NCI-H187 (cell line): ENCODE results near the gene ELL2.
"Not testable (repeated sequence)": the region's sequence is repeated elsewhere in the genome, so short reads cannot be mapped to it uniquely, and the experiment has no call there.

Experiments used
- DNase-seq, 2 experiments: peaks; one replicate each; lab custom pipeline; 2025; lab: John Stamatoyannopoulos, UW

ELL2 gene

DNA sequence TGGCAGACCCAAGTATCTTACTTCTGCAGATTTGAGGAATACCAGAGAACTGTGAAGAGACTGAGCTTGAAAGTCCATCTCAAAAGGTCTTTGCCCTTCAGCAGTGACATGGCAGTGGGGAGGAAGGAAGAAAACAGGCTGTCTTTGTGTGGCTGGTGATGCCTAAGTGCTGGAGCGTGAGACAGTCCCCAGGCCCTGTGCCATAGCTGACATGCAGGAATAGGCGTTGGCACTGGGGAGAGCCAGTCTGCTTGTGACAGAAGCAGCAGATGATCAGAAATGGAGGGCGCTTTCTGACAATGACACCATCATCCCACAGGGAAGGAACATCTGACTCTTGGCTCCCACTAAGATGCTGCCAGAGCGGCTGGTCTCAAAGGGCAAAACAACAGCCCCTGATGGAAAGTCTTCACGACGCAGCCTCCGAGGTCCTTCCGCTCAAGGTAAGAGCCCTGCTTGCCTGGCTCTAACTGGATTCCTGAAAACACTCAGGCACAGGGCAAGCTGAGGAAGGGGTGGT lies 123.6 kb downstream of the ELL2 start:
- DNase-seq, result no peak

DNA sequence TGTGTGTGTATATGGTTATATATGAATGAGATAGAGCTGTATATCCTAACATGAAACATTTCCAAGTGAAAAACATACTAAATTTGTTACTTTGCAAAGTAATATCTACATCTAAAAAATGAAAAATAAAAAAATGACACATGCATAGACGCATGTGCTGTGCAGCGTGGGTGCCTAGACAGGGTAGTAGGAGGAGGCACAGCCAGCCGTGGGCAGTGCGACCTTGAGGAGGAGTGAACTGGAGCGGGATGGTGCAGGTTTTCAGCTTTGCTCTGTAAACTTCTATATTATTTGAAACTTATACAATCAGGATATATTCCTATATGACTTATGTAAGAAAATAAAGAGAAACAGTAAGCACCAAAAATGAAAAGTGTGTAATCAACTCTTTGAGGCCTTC lies 124.2 kb downstream of the ELL2 start:
- DNase-seq, result no peak

DNA sequence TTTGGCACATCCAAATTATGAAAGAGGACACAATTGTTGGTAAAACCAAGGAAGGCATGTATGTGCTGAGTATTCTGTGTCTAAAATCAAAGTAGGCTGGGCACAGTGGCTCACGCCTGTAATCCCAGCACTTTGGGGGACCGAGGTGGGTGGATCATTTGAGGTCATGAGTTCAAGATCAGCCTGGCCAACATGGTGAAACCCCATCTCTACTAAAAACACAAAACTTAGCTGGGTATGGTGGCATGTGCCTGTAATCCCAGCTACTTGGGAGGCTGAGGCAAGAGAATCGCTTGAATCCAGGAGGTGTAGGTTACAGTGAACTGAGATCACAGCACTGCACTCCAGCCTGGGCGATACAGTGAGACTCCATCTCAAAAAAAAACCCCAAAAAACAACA lies 124.7 kb downstream of the ELL2 start:
- not testable (repeated sequence) for DNase-seq

DNA sequence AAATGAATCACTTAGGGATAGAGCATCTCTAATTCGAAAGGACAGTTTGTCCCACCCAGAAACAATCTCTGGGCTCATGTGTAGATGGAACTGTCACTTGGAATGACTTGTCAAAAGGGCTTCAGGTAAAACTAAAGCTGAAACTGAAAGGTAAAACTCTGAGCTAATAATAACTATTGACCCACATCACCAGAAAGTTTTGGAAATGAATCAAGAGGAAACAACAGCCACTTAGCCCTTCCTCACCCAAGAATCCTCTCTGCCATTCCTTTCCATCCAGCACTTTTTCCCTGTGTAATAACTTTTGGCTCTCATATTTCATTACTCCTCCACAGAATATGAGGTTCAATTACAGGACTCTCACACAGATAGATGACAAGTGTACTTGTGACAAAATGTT lies 125.1 kb downstream of the ELL2 start:
- no peak for DNase-seq

DNA sequence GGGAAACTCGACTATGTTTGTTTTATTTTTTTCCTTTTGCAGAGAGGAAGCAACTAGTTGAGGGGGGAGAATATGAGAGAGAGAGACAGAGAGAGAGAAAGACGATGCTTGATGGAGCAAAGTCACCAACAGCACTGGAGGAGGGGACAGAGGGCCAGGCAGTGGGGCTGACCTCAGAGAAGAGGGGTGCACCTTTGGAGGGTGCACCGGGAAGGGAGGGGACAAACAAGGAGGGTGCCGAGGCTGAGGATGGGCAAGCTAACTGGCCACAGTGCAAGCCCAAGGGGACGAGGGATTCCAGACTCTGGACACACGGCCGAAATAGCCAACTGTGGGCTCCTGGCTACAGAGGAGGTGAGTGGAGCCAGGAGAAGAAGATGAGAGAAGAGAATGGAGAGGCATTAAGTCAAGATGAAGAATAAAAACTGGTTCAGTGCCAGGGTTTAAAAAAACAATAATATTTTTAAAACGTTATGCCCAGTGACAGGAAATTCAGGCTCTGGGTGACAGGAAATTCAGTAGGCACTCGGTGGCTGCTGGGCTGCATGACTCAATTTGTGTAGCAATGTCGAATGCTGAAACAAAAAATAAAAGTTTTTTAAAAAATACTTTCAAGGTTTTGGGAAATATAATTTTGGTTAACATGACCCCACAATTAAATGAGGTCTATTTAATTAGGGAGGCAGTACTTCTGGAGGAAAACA lies 125.8 kb downstream of the ELL2 start:
- DNase-seq, result no peak
